Measurements from ENCODE around the gene ZEB2. TPM values are rescaled to one million over a fixed set of nuclear protein-coding genes. Genes with fewer than 3 reads are reported as not detected.

ZEB2 gene
- polyA plus RNA-seq, 1 donor from 2014 or later = 2.2 TPM

- H3K9me3 ChIP-seq (ENCODE audit: low read length) = no peaks in the 10 kb centered on the region
- no peaks in the 10 kb centered on the region for H3K9me2 ChIP-seq (ENCODE audit: insufficient read depth, low read length)
- peaks cover 17% of the 10 kb centered on the region for H3K79me2 ChIP-seq (replicated peaks; ENCODE audit: insufficient read depth, low read length)
- H2AFZ ChIP-seq (ENCODE audit: low read depth, low read length) = no peak overlapping the region
- H3K4me3 ChIP-seq (ENCODE audit: low read length) = no peak overlapping the region
- no peaks in the 10 kb centered on the region for H3K27me3 ChIP-seq (ENCODE audit: insufficient read depth, low read depth, low read length)
- no peak overlapping the region for H3K27ac ChIP-seq (ENCODE audit: low read length)
- H4K20me1 ChIP-seq (ENCODE audit: insufficient read depth) = no peaks in the 10 kb centered on the region
- H3K36me3 ChIP-seq (ENCODE audit: insufficient read depth, low read length) = no peaks in the 10 kb centered on the region
- H3K9ac ChIP-seq (ENCODE audit: low read length) = no peak overlapping the region
- no peaks in the 10 kb centered on the region for H3F3A ChIP-seq (ENCODE audit: insufficient read depth, low read length, poor library complexity, severe bottlenecking)
- TF ChIP-seq EP300 (conservative IDR thresholded peaks at IDR 0.05; ENCODE audit: poor library complexity, severe bottlenecking) (no peak), MXI1 (conservative IDR thresholded peaks at IDR 0.05; ENCODE audit: poor library complexity, severe bottlenecking) (no peak), SMC3 (conservative IDR thresholded peaks at IDR 0.05; ENCODE audit: poor library complexity) (no peak), RAD21 (conservative IDR thresholded peaks at IDR 0.05) (no peak)
- H3K4me2 ChIP-seq (ENCODE audit: low read length) = no peak overlapping the region
Measured at GRCh38 chr2:144489315-144489916, 30.5 kb downstream of the ZEB2 start.

DNA sequence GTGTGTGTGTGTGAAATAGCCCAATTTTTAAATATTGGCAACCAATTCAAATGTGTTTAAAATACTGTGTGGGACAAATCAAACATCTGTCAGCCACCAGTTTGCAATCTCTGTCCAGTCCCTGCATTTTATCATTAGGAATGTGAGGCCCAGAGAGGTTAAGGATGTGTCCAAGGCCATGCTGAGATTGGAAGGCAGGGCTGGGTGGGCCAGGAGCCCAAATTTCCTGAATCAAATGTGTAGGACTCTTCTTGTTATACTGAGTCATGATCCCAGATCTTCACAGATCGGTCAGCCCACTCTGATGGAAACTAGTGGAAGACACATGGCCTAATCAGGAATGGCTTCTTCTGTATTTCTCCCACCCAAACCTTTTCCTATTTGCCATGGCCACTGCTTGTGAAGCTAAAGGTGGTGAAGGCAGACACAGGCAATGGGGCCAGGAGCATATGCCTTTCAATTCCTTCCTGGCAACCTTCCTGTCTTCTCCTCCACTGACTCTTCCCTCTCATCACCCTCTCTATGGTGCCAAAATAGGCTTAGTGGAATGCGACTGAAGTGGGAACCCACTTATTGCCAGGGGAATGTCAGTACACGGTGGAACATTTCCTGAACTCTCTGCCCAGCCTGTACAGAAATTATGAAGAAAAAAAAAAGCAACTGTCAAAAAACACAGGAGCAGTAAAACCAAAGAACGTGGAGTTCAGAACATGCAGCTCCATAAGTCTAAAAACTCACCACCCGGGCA lies 35.5 kb downstream of the ZEB2 start:
- H3K27ac ChIP-seq (ENCODE audit: low read length) = no peak overlapping the region
- no peak for TF ChIP-seq EZH2 (IDR thresholded peaks at IDR 0.05; ENCODE audit: borderline replicate concordance, insufficient read depth, low read length, poor library complexity, severe bottlenecking)
- TF ChIP-seq EP300 (conservative IDR thresholded peaks at IDR 0.05; ENCODE audit: poor library complexity, severe bottlenecking) = no peak
- TF ChIP-seq, protein P1, sequence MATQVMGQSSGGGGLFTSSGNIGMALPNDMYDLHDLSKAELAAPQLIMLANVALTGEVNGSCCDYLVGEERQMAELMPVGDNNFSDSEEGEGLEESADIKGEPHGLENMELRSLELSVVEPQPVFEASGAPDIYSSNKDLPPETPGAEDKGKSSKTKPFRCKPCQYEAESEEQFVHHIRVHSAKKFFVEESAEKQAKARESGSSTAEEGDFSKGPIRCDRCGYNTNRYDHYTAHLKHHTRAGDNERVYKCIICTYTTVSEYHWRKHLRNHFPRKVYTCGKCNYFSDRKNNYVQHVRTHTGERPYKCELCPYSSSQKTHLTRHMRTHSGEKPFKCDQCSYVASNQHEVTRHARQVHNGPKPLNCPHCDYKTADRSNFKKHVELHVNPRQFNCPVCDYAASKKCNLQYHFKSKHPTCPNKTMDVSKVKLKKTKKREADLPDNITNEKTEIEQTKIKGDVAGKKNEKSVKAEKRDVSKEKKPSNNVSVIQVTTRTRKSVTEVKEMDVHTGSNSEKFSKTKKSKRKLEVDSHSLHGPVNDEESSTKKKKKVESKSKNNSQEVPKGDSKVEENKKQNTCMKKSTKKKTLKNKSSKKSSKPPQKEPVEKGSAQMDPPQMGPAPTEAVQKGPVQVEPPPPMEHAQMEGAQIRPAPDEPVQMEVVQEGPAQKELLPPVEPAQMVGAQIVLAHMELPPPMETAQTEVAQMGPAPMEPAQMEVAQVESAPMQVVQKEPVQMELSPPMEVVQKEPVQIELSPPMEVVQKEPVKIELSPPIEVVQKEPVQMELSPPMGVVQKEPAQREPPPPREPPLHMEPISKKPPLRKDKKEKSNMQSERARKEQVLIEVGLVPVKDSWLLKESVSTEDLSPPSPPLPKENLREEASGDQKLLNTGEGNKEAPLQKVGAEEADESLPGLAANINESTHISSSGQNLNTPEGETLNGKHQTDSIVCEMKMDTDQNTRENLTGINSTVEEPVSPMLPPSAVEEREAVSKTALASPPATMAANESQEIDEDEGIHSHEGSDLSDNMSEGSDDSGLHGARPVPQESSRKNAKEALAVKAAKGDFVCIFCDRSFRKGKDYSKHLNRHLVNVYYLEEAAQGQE (IDR thresholded peaks at IDR 0.05; ENCODE audit: borderline replicate concordance) = no peak
- no peak for TF ChIP-seq RAD21 (conservative IDR thresholded peaks at IDR 0.05)
- TF ChIP-seq SMC3 (conservative IDR thresholded peaks at IDR 0.05; ENCODE audit: poor library complexity) = no peak
- no peaks in the 10 kb centered on the region for H3F3A ChIP-seq (ENCODE audit: insufficient read depth, low read length, poor library complexity, severe bottlenecking)
- H3K9ac ChIP-seq (ENCODE audit: low read length) = no peak overlapping the region
- H2AFZ ChIP-seq (ENCODE audit: low read depth, low read length) = no peak overlapping the region
- no peaks in the 10 kb centered on the region for H3K36me3 ChIP-seq (ENCODE audit: insufficient read depth, low read length)
- no peaks in the 10 kb centered on the region for H3K9me3 ChIP-seq (ENCODE audit: low read length)
- H3K4me3 ChIP-seq (ENCODE audit: low read length) = no peak overlapping the region
- no peaks in the 10 kb centered on the region for H3K27me3 ChIP-seq (ENCODE audit: insufficient read depth, low read depth, low read length)
- H3K4me2 ChIP-seq (ENCODE audit: low read length) = no peak overlapping the region
- no peaks in the 10 kb centered on the region for H3K79me2 ChIP-seq (replicated peaks; ENCODE audit: insufficient read depth, low read length)
- H4K20me1 ChIP-seq (ENCODE audit: insufficient read depth) = no peaks in the 10 kb centered on the region
- H3K9me2 ChIP-seq (ENCODE audit: insufficient read depth, low read length) = no peaks in the 10 kb centered on the region

DNA sequence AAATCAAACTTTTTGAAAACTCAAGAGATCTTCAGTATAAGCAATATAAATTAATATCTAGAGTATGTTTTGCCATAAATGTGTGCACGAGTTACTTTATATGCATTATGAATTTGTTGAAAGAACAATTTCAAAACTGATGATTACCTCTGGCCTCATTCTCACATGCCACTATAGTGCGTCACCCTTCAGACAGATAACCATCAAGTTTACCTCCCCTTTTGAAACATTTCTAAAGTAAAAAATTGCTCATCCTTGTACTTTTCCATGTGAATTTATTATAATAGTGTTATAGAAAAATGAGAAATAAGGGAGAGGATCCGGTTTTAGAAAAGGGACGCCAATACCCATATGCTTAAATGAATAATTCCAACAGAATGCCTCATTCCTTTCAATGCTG lies 38.3 kb downstream of the ZEB2 start:
- H3K9ac ChIP-seq (ENCODE audit: low read length) = no peak overlapping the region
- no peaks in the 10 kb centered on the region for H3K36me3 ChIP-seq (ENCODE audit: insufficient read depth, low read length)
- no peak overlapping the region for H3K27ac ChIP-seq (ENCODE audit: low read length)
- H3K4me3 ChIP-seq (ENCODE audit: low read length) = no peak overlapping the region
- TF ChIP-seq MXI1 (conservative IDR thresholded peaks at IDR 0.05; ENCODE audit: poor library complexity, severe bottlenecking) (no peak), EP300 (conservative IDR thresholded peaks at IDR 0.05; ENCODE audit: poor library complexity, severe bottlenecking) (no peak), RAD21 (conservative IDR thresholded peaks at IDR 0.05) (no peak), TAF1 (IDR thresholded peaks at IDR 0.05; ENCODE audit: low read depth) (no peak), EZH2 (IDR thresholded peaks at IDR 0.05; ENCODE audit: borderline replicate concordance, insufficient read depth, low read length, poor library complexity, severe bottlenecking) (no peak), POLR2AphosphoS5 (IDR thresholded peaks at IDR 0.05) (no peak), SMC3 (conservative IDR thresholded peaks at IDR 0.05; ENCODE audit: poor library complexity) (no peak)
- TF ChIP-seq, protein P1 (IDR thresholded peaks at IDR 0.05; ENCODE audit: borderline replicate concordance) = no peak
- TF ChIP-seq, protein P2, sequence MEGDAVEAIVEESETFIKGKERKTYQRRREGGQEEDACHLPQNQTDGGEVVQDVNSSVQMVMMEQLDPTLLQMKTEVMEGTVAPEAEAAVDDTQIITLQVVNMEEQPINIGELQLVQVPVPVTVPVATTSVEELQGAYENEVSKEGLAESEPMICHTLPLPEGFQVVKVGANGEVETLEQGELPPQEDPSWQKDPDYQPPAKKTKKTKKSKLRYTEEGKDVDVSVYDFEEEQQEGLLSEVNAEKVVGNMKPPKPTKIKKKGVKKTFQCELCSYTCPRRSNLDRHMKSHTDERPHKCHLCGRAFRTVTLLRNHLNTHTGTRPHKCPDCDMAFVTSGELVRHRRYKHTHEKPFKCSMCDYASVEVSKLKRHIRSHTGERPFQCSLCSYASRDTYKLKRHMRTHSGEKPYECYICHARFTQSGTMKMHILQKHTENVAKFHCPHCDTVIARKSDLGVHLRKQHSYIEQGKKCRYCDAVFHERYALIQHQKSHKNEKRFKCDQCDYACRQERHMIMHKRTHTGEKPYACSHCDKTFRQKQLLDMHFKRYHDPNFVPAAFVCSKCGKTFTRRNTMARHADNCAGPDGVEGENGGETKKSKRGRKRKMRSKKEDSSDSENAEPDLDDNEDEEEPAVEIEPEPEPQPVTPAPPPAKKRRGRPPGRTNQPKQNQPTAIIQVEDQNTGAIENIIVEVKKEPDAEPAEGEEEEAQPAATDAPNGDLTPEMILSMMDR (IDR thresholded peaks at IDR 0.05; ENCODE audit: poor library complexity, severe bottlenecking) = no peak
- no peaks in the 10 kb centered on the region for H3K79me2 ChIP-seq (replicated peaks; ENCODE audit: insufficient read depth, low read length)
- no peaks in the 10 kb centered on the region for H3K9me2 ChIP-seq (ENCODE audit: insufficient read depth, low read length)
- H4K20me1 ChIP-seq (ENCODE audit: insufficient read depth) = no peaks in the 10 kb centered on the region
- H3K27me3 ChIP-seq (ENCODE audit: insufficient read depth, low read depth, low read length) = no peaks in the 10 kb centered on the region
- no peak overlapping the region for H3K4me2 ChIP-seq (ENCODE audit: low read length)
- H3F3A ChIP-seq (ENCODE audit: insufficient read depth, low read length, poor library complexity, severe bottlenecking) = no peaks in the 10 kb centered on the region
- no peak overlapping the region for H2AFZ ChIP-seq (ENCODE audit: low read depth, low read length)
- H3K9me3 ChIP-seq (ENCODE audit: low read length) = no peaks in the 10 kb centered on the region
